Neural progenitor cell (in vitro differentiated cells): Measurements from ENCODE around the gene PHPT1. TPM values are rescaled to one million over a fixed set of nuclear protein-coding genes. Genes with fewer than 3 reads are reported as not detected.
"Not testable (repeated sequence)": the region's sequence is repeated elsewhere in the genome, so short reads cannot be mapped to it uniquely, and the experiment has no call there.

Experiments
- DNase-seq: peaks from one replicate; pipeline ENCODE4 v3.0.0-alpha.2; 2016; ENCODE audit warnings: low spot score
- H2AFZ ChIP-seq: fragments of 200-600 bp; sonication (generic); replicated peaks from 2 replicates; pipeline ENCODE4 v1.6.1; 2016; ENCODE audit warnings: antibody characterized with exemption
- H3F3A ChIP-seq: fragments of 200-600 bp; sonication (generic); 2 replicates; pipeline ENCODE4 v1.6.1; 2016; ENCODE audit warnings: antibody characterized with exemption, low read depth
- H3K27ac ChIP-seq: fragments of 200-600 bp; sonication (generic); 2 replicates; pipeline ENCODE4 v1.5.1; 2016; ENCODE audit warnings: mild to moderate bottlenecking
- H3K27me3 ChIP-seq: fragments of 200-600 bp; sonication (generic); 2 replicates; pipeline ENCODE4 v1.6.1; 2016; ENCODE audit warnings: mild to moderate bottlenecking, moderate library complexity
- H3K36me3 ChIP-seq: fragments of 200-600 bp; sonication (generic); 2 replicates; pipeline ENCODE4 v1.5.1; 2016
- H3K4me1 ChIP-seq: fragments of 200-600 bp; sonication (generic); 2 replicates; pipeline ENCODE4 v1.6.1; 2016; ENCODE audit warnings: mixed run types
- H3K4me2 ChIP-seq: fragments of 200-600 bp; sonication (generic); 2 replicates; pipeline ENCODE4 v1.6.1; 2016
- H3K4me3 ChIP-seq: fragments of 200-600 bp; sonication (generic); 2 replicates; pipeline ENCODE4 v1.5.1; 2016
- H3K79me2 ChIP-seq: fragments of 200-600 bp; sonication (generic); 2 replicates; pipeline ENCODE4 v1.6.1; 2016; ENCODE audit warnings: low read depth
- H3K9ac ChIP-seq: fragments of 200-600 bp; sonication (generic); 2 replicates; pipeline ENCODE4 v1.6.1; 2016
- H3K9me3 ChIP-seq: fragments of 200-600 bp; sonication (generic); 2 replicates; pipeline ENCODE4 v1.5.1; 2016; ENCODE audit warnings: low read depth
- H4K20me1 ChIP-seq: fragments of 200-600 bp; sonication (generic); 2 replicates; pipeline ENCODE4 v1.6.1; 2016; ENCODE audit warnings: low read depth
- H3K27ac Mint-ChIP-seq: 3 replicates; pipeline ENCODE4 v1.8.0; 2021; ENCODE audit warnings: mixed read lengths
- H3K27me3 Mint-ChIP-seq: 2 replicates; pipeline ENCODE4 v1.8.0; 2022; ENCODE audit warnings: low read depth, mild to moderate bottlenecking, inconsistent platforms, moderate library complexity, mixed read lengths; ENCODE audit not compliant: insufficient read depth
- H3K36me3 Mint-ChIP-seq: 3 replicates; pipeline ENCODE4 v1.8.0; 2021; ENCODE audit warnings: mixed read lengths
- H3K4me1 Mint-ChIP-seq: 3 replicates; pipeline ENCODE4 v1.8.0; 2021; ENCODE audit warnings: mixed read lengths
- H3K4me3 Mint-ChIP-seq: 3 replicates; pipeline ENCODE4 v1.8.0; 2021; ENCODE audit warnings: mild to moderate bottlenecking, moderate library complexity, mixed read lengths
- H3K9me3 Mint-ChIP-seq: 3 replicates; pipeline ENCODE4 v1.8.0; 2020; ENCODE audit warnings: mixed read lengths
- CTCF ChIP-seq: fragments of 200-600 bp; sonication (generic); IDR thresholded peaks from 2 replicates; pipeline ENCODE4 v1.5.1; 2017; ENCODE audit warnings: antibody characterized with exemption, mild to moderate bottlenecking
- EZH2 ChIP-seq: fragments of 200-600 bp; sonication (generic); IDR thresholded peaks from 2 replicates; pipeline ENCODE4 v1.6.1; 2017; ENCODE audit warnings: antibody characterized with exemption, mild to moderate bottlenecking, moderate library complexity
- EZH2phosphoT487 ChIP-seq: fragments of 200-600 bp; sonication (generic); IDR thresholded peaks from 2 replicates; pipeline ENCODE4 v1.6.1; 2017; ENCODE audit warnings: antibody characterized with exemption
- total RNA-seq: library from RNA; depleted of rRNA; stranded (reverse); fragments of >200 nt; gene quantifications from 2 replicates; pipeline ENCODE4 v1.2.3, GENCODE V29; 2015; ENCODE audit warnings: low replicate concordance

Gene PHPT1
- total RNA-seq, 1 donor from 2014 or later, result 58.8 TPM

GRCh38 chr9:136843801-136844740 is 5.1 kb upstream of the PHPT1 start:
- peak; percentile 49 for DNase-seq
- H2AFZ ChIP-seq, H3K36me3 ChIP-seq, H3K4me3 Mint-ChIP-seq, H3K27ac ChIP-seq, H3K36me3 Mint-ChIP-seq, H3K9ac ChIP-seq, H3K9me3 ChIP-seq, H3K4me3 ChIP-seq, H3K27ac Mint-ChIP-seq, H3K79me2 ChIP-seq, H3K9me3 Mint-ChIP-seq, H3K4me2 ChIP-seq: not testable (repeated sequence)
- Histone ChIP-seq H3F3A (peaks cover 43% of the 10 kb centered on the region), H4K20me1 (peaks cover 40% of the 10 kb centered on the region), H3K4me1 (peaks cover 23% of the 10 kb centered on the region), H3K27me3 (peaks cover 20% of the 10 kb centered on the region)
- Mint-ChIP-seq H3K4me1 (peaks cover 23% of the 10 kb centered on the region), H3K27me3 (peaks cover 25% of the 10 kb centered on the region)
- TF ChIP-seq CTCF, result peak; percentile 52

- peaks cover 37% of the 10 kb centered on the region for H4K20me1 ChIP-seq
- H3K4me2 ChIP-seq, result no peak overlapping the region
- no peak for TF ChIP-seq EZH2
- no peak for TF ChIP-seq CTCF
- TF ChIP-seq EZH2phosphoT487, result no peak
- H3K4me1 Mint-ChIP-seq, result peaks cover 21% of the 10 kb centered on the region
- no peak overlapping the region for H3K9ac ChIP-seq
- H3K9me3 ChIP-seq, result no peaks in the 10 kb centered on the region
- no peaks in the 10 kb centered on the region for H3K36me3 Mint-ChIP-seq
- no peak overlapping the region for H3K27ac Mint-ChIP-seq
- H3K4me1 ChIP-seq, result peaks cover 23% of the 10 kb centered on the region
- H3K27me3 ChIP-seq, result peaks cover 20% of the 10 kb centered on the region
- H3F3A ChIP-seq, result peaks cover 40% of the 10 kb centered on the region
- no peak overlapping the region for H3K4me3 ChIP-seq
- H3K27me3 Mint-ChIP-seq, result peaks cover 25% of the 10 kb centered on the region
- H3K9me3 Mint-ChIP-seq, result no peaks in the 10 kb centered on the region
- H3K36me3 ChIP-seq, result no peaks in the 10 kb centered on the region
- H3K27ac ChIP-seq, result no peak overlapping the region
- H3K4me3 Mint-ChIP-seq, result no peak overlapping the region
- no peak overlapping the region for H2AFZ ChIP-seq
- peaks cover under 1% of the 10 kb centered on the region for H3K79me2 ChIP-seq
- DNase-seq, result no peak
Measured at GRCh38 chr9:136844761-136845464, 4.3 kb upstream of the PHPT1 start.

GRCh38 chr9:136845465-136846260 is 3.5 kb upstream of the PHPT1 start:
- peaks cover 20% of the 10 kb centered on the region for H3K27me3 ChIP-seq
- H2AFZ ChIP-seq, result no peak overlapping the region
- TF ChIP-seq EZH2 (no peak), CTCF (no peak)
- Mint-ChIP-seq H3K4me1 (peaks cover 18% of the 10 kb centered on the region), H3K27ac (no peak overlapping the region), H3K9me3 (no peaks in the 10 kb centered on the region), H3K4me3 (no peak overlapping the region), H3K27me3 (peaks cover 24% of the 10 kb centered on the region), H3K36me3 (no peaks in the 10 kb centered on the region)
- no peak for DNase-seq
- peaks cover 37% of the 10 kb centered on the region for H4K20me1 ChIP-seq
- peaks cover 32% of the 10 kb centered on the region for H3F3A ChIP-seq
- no peaks in the 10 kb centered on the region for H3K36me3 ChIP-seq
- peaks cover 20% of the 10 kb centered on the region for H3K4me1 ChIP-seq
- peaks cover 8% of the 10 kb centered on the region for H3K79me2 ChIP-seq
- H3K9me3 ChIP-seq, result no peaks in the 10 kb centered on the region
- no peak overlapping the region for H3K9ac ChIP-seq
- no peak overlapping the region for H3K4me2 ChIP-seq
- H3K4me3 ChIP-seq, result no peak overlapping the region
- no peak overlapping the region for H3K27ac ChIP-seq
